Activated T-helper 17 cell treated with anti-CD3 and anti-CD28 coated beads, Interleukin-2, amount 50 U/mL, for 72 hours (primary cell): Measurements from ENCODE around the gene TARM1. TPM values are rescaled to one million over a fixed set of nuclear protein-coding genes. Genes with fewer than 3 reads are reported as not detected.

Source experiments
- ATAC-seq: fragments of 150-1000 bp; cut with Tn5 transposase; replicated peaks from 2 replicates; pipeline ENCODE4 v1.10.0; 2021; ENCODE audit warnings: mild to moderate bottlenecking, moderate library complexity
- H3K27ac Mint-ChIP-seq: one replicate; pipeline ENCODE4 v1.8.0; 2022; ENCODE audit warnings: mixed read lengths
- H3K27me3 Mint-ChIP-seq: one replicate; pipeline ENCODE4 v1.8.0; 2022; ENCODE audit warnings: mixed read lengths
- H3K36me3 Mint-ChIP-seq: one replicate; pipeline ENCODE4 v1.8.0; 2022; ENCODE audit warnings: low read depth, mild to moderate bottlenecking, mixed read lengths
- H3K4me1 Mint-ChIP-seq: one replicate; pipeline ENCODE4 v1.8.0; 2022; ENCODE audit warnings: mixed read lengths
- H3K4me3 Mint-ChIP-seq: one replicate; pipeline ENCODE4 v1.8.0; 2022; ENCODE audit warnings: mild to moderate bottlenecking, mixed read lengths
- H3K9me3 Mint-ChIP-seq: one replicate; pipeline ENCODE4 v1.8.0; 2022; ENCODE audit warnings: mixed read lengths
- total RNA-seq, 2 donors: library from RNA; stranded (reverse); gene quantifications; one replicate each; pipeline ENCODE4 v1.2.3, GENCODE V29; 2022

Gene TARM1
- not detected for total RNA-seq

DNA sequence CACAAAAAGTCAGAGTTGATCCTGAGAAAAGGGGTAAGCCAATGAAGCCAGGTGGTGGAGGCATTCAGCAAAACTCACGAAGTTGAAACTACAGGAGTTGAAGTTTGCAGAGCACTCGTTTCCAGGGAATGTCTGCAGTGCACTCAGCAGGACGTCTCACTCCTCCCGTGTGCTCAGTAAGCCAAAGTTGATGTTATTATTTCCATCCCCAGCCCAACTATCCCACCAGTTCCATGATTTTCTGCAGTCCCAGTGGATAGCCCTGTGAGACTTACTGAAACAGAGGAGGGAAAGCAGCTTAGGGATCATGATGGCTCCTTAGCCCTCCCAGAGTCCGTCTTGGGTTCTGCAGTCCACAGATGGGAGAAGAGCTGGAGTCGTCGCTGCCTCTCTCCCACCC lies at the start of gene TARM1:
TSS of gene TARM1 (minus strand) at position 334 of the 400 bp plus-strand sequence. CDS start at position 309, 25 bp downstream.
- peaks cover 2% of the 10 kb centered on the region for H3K27me3 Mint-ChIP-seq
- H3K9me3 Mint-ChIP-seq: no peaks in the 10 kb centered on the region
- H3K4me3 Mint-ChIP-seq: no peak within 1 kb of the TSS
- H3K4me1 Mint-ChIP-seq: no peaks in the 10 kb centered on the region
- H3K27ac Mint-ChIP-seq: no peak within 1 kb of the TSS
- no peaks in the 10 kb centered on the region for H3K36me3 Mint-ChIP-seq
- ATAC-seq: no peak

DNA sequence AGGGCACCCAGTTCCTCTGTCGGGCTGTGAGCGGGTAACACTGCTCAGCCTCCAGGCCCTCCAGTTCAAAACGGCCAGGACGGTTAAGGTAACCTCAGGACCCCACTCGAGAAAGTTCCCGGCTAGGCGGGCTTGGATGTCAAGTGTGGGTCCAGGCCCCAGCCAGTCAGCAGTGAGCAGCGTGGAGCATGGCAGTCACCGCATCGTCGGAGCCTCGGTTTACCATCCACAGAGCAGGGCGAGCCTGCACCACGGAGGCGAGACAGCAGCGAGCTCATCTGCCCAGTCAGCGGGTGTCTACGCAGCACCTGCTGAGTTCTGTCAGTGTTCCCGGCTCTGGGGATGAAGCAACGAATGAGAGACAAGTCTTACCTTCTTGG lies 48.4 kb upstream of the TARM1 start:
- Mint-ChIP-seq H3K4me1 (no peaks in the 10 kb centered on the region), H3K36me3 (peaks cover 67% of the 10 kb centered on the region), H3K4me3 (no peak overlapping the region), H3K27me3 (no peaks in the 10 kb centered on the region), H3K9me3 (no peaks in the 10 kb centered on the region), H3K27ac (no peak overlapping the region)
- no peak for ATAC-seq

DNA sequence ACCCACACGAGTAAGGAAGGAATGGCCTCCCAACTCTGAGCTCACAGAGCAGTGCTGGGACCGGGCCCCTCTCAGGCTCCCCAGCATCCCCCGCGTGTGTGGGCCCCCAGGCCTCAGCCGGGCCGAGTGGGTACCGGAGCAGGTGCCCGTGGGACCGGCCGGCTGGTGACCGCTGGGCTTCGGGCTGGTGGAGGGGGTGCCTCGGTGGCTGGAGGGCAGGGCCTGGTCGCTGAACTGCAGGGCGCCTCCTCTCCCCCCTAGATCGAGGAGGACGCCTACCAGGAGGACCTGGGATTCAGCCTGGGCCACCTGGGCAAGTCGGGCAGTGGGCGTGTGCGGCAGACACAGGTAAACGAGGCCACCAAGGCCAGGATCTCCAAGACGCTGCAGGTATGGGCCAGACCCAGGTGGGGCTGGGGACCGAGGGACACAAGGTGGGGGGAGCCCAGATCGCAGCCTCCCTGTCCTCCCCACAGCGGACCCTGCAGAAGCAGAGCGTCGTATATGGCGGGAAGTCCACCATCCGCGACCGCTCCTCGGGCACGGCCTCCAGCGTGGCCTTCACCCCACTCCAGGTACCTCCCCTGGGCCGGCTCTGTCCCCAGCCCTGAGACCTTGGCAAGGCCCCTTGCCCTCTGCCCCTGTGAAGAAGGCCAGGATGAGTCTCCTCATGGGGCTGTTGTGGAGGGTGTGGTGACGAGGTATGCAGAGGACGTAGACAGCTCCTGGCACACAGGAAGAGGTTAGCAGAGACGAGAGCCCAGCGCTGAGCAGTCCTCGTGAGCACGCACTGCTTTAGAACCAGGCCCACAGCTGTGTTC lies 47.8 kb upstream of the TARM1 start:
- Mint-ChIP-seq H3K9me3 (no peaks in the 10 kb centered on the region), H3K27me3 (no peaks in the 10 kb centered on the region), H3K4me3 (no peak overlapping the region), H3K36me3 (peaks cover 73% of the 10 kb centered on the region), H3K27ac (no peak overlapping the region), H3K4me1 (no peaks in the 10 kb centered on the region)
- no peak for ATAC-seq

DNA sequence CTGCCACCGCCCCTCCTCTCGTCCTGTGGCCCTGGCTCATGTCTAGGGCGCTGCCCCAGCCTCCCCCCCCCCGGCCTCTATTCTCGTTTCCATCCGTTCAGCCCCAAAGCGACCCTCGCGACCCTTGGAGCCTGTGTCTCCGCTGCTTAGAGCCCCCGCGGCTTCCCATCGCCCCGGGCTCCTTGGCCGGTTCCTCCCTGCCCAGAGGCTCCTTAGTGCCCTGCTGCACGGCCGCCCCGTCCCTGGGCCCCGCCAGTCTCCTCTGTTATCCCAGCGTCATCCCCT lies 47.2 kb upstream of the TARM1 start:
- Mint-ChIP-seq H3K4me1 (no peaks in the 10 kb centered on the region), H3K27ac (no peak overlapping the region), H3K27me3 (no peaks in the 10 kb centered on the region), H3K4me3 (no peak overlapping the region), H3K36me3 (peaks cover 79% of the 10 kb centered on the region), H3K9me3 (no peaks in the 10 kb centered on the region)
- no peak for ATAC-seq

DNA sequence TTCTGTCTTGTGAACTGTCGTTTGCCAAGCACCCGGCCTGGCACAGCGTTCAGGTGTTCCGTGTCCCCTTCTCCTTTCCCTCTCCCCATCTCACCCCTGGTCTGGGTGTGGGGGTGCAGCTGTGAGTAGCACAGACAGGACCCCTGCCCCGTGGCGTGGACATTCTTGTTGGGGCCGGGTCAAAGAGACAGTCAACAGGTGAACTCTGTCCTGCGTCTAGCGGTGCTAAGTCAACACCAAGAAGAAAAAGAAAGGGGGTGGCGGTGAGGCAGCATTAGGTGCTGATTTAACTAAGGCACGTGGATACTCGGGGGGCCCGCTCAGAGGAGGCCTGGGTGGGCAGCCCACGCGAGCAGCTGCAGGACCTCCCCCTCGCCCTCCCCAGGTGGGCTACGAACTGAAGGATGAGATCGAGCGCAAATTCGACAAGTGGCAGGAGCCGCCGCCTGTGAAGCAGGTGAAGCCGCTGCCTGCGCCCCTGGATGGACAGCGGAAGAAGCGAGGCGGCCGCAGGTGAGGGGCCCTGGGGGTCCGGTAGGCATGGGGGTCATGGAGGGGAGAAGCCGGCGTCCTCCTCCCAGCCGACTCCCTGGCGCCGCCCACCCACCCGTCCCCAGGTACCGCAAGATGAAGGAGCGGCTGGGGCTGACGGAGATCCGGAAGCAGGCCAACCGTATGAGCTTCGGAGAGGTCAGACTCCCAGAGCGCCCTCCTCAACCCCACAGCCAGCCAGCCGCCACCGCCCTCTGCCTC lies 46.7 kb upstream of the TARM1 start:
- Mint-ChIP-seq H3K4me1 (no peaks in the 10 kb centered on the region), H3K27me3 (no peaks in the 10 kb centered on the region), H3K4me3 (no peak overlapping the region), H3K9me3 (no peaks in the 10 kb centered on the region), H3K36me3 (peaks cover 84% of the 10 kb centered on the region), H3K27ac (no peak overlapping the region)
- no peak for ATAC-seq

DNA sequence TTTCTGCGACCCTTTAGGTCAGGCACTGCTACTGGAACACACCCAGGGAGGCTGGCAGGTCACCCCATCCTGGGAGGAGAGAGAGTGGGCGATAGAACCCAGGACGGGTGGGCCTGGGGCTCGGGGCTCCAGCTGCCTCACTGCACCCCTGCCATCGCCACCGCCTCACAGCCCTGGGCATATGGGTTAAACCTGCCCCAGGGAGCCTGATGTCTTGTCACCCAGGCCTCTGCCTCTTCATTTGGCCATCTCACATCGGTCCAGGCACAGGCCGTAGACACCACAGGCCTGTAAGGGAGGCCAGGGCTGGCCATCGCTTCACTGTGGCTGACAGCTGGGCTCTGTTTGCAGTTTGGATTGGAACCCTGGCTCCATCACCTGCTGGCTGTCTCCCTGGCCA lies 44.5 kb upstream of the TARM1 start:
- no peak overlapping the region for H3K27ac Mint-ChIP-seq
- no peak overlapping the region for H3K4me3 Mint-ChIP-seq
- H3K27me3 Mint-ChIP-seq: no peaks in the 10 kb centered on the region
- peaks cover 93% of the 10 kb centered on the region for H3K36me3 Mint-ChIP-seq
- H3K4me1 Mint-ChIP-seq: no peaks in the 10 kb centered on the region
- no peak for ATAC-seq
- no peaks in the 10 kb centered on the region for H3K9me3 Mint-ChIP-seq

DNA sequence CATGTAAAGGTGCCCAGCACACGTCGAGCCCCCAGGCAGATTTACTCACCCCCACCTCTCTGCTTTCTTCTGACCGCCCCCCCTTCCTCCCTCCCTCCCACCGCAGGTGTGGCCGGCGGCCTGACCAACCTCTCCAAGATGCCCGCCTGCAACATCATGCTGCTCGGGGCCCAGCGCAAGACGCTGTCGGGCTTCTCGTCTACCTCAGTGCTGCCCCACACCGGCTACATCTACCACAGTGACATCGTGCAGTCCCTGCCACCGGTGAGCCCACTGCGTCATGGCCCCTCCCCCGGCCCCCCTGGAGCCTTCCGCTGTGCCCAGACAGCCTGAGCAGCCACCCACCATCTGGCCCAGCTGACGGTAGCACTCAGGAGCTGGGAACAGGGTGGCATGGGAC lies 43.2 kb upstream of the TARM1 start:
- H3K27me3 Mint-ChIP-seq: no peaks in the 10 kb centered on the region
- H3K36me3 Mint-ChIP-seq: peaks cover 97% of the 10 kb centered on the region
- no peaks in the 10 kb centered on the region for H3K9me3 Mint-ChIP-seq
- H3K4me3 Mint-ChIP-seq: no peak overlapping the region
- H3K27ac Mint-ChIP-seq: no peak overlapping the region
- no peaks in the 10 kb centered on the region for H3K4me1 Mint-ChIP-seq
- ATAC-seq: no peak

DNA sequence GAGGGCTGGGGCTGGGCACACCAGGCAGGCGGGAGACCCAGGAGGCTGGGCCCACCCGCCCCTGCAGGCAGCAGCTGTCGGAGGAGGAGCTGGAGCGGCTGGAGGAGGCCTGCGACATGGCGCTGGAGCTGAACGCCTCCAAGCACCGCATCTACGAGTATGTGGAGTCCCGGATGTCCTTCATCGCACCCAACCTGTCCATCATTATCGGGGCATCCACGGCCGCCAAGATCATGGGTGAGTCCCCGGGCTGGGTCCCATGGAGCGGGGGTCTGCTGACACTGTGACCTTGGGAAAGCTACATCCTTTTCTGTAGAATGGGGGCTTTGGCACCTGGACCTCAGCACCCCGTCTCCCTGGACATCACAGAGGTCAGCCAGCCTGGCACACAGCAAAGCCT lies 42.5 kb upstream of the TARM1 start:
- no peak overlapping the region for H3K4me3 Mint-ChIP-seq
- H3K27ac Mint-ChIP-seq: no peak overlapping the region
- no peak for ATAC-seq
- peaks cover 95% of the 10 kb centered on the region for H3K36me3 Mint-ChIP-seq
- no peaks in the 10 kb centered on the region for H3K9me3 Mint-ChIP-seq
- no peaks in the 10 kb centered on the region for H3K4me1 Mint-ChIP-seq
- H3K27me3 Mint-ChIP-seq: no peaks in the 10 kb centered on the region

DNA sequence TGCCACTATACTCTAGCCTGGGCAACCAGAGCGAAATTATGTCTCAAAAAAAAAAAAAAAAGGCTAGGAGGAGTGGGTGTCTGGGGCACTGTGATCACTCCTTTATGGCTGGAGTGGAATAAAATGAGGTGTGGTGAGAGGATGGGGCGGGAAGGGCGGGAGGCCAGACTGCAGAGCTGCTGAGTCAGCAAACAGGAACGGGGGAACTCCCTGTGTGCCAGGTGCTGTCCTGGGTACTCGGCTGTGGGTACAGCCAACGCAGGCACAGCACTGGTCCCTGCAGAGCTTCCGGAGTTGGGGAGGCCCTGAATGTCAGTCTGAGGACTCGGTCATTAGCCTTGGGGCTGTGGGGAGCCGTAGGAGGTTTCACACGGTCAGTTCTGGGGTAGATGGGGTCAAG lies 40.1 kb upstream of the TARM1 start:
- peaks cover 84% of the 10 kb centered on the region for H3K36me3 Mint-ChIP-seq
- no peaks in the 10 kb centered on the region for H3K9me3 Mint-ChIP-seq
- H3K27ac Mint-ChIP-seq: no peak overlapping the region
- H3K4me3 Mint-ChIP-seq: no peak overlapping the region
- H3K27me3 Mint-ChIP-seq: no peaks in the 10 kb centered on the region
- ATAC-seq: no peak
- peaks cover 8% of the 10 kb centered on the region for H3K4me1 Mint-ChIP-seq

DNA sequence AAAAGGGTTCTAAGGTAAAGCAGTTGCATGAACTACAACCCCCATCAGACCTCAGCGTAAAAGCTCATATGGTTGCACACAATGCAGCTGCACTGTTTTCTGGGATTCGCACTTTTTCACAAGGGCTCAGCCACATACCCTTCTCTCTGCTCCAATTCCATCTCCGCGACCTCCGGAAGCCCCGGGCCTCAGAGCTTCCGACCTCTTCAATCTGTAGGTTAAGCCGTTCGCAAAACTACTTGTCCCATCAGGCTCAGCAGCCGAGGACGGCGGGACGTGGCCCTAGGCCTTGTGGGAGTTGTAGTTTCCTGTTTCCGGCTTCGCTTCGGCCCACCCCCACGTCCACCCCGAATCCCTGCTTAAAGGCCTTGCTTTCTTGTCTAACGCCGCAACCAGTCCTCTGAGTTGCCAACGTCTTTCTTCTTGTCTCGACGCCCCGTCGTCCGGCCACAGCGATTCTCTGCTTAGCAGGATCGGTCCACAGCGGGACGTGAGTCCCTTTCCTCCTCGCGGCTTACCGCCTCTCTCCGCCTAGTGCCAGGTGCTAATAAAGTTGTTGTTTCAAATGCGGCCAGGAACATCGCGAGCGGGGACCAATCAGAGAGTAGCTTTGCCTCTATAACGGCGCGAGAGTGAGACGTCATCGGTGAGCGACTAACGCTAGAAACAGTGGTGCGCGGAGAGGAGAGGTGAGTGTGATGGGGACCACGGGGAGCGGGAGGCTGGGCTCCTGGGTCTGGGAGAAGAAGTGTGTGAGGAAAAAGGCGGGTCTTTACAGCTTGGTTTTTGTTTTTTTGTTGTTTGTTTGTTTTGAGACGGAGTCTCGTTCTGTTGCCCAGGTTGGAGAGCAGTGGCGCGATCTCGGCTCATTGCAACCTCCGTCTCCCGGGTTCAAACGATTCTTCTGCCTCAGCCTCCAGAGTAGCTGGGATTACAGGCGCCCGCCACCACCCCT lies 34.2 kb upstream of the TARM1 start, which contains the start of the genes PRPF31 and TFPT:
TSS of gene PRPF31 (plus strand) at position 646 of the 955 bp plus-strand sequence. CDS start 2,525 bp downstream, outside the sequence.
TSS of gene TFPT (minus strand) at position 549 of the 955 bp plus-strand sequence. CDS start at position 161, 388 bp downstream.
- Mint-ChIP-seq H3K4me1 (peaks cover 18% of the 10 kb centered on the region), H3K9me3 (no peaks in the 10 kb centered on the region), H3K27ac (peak within 1 kb of the TSS; percentile 94), H3K27me3 (no peaks in the 10 kb centered on the region), H3K36me3 (peaks cover 80% of the 10 kb centered on the region), H3K4me3 (peak within 1 kb of the TSS; percentile 91)
- peak; percentile 96 for ATAC-seq

DNA sequence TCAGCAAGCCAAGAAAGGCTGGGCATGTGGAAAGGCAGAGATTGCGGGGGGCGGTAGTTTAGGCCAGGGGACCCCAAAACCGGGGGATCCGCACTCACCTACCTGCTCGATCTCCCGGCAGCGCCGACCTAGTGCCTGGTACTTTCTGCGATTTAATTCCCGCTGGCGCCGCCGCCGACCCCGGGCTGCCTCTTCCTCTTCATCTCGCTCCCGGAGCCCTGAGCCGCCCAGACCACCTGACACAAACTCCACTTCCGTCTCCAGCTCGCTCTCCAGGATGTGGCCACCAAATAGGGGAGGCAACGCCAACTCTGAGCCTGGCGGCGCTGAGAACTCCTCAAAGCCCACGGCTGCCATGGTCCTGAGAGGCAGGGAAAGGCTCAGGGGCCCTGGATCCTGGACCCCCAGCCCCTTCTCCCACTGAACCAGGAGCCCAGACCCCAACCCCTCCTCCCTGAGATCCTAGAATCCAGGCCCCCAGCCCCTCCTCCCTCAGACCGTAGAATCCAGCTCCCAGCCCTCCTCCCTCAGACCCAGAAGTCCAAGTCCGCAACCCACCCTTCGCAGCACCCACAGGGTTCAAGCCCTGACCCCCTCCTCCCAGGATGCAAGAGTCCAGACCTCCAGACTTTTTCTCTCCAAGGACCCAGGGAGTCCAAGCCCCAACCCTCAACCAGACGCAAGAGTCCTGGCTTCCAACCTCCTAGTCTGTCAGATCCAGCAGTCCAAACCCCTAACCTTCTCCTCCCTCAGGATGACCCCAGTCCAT lies 33.4 kb upstream of the TARM1 start:
- Mint-ChIP-seq H3K27me3 (no peaks in the 10 kb centered on the region), H3K9me3 (no peaks in the 10 kb centered on the region), H3K27ac (peak overlapping the region; percentile 94), H3K4me1 (peaks cover 18% of the 10 kb centered on the region), H3K4me3 (peak overlapping the region; percentile 91), H3K36me3 (peaks cover 80% of the 10 kb centered on the region)
- ATAC-seq: peak; percentile 38

DNA sequence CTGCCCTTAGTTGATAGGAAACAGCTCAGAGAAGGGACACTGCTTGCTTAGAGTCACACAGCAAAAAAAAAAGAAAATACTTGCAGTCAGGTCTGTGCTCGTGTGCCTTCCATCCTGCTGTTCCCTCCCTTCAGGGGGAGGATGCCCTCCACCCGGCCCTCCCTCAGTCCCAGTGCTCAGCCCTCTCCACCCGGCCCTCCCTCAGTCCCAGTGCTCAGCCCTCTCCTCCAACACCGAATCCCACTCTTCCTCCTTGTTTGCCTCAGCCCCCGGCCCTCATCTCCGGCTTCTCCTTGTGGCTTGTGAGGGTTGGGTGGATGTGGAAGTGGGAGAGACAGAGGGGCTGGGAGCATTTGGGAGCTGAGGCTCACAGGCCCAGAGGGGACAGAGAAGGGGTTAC lies 28.5 kb upstream of the TARM1 start:
- Mint-ChIP-seq H3K27ac (no peak overlapping the region), H3K36me3 (peaks cover 95% of the 10 kb centered on the region), H3K4me1 (peaks cover 10% of the 10 kb centered on the region), H3K9me3 (no peaks in the 10 kb centered on the region), H3K27me3 (no peaks in the 10 kb centered on the region), H3K4me3 (no peak overlapping the region)
- ATAC-seq: no peak

DNA sequence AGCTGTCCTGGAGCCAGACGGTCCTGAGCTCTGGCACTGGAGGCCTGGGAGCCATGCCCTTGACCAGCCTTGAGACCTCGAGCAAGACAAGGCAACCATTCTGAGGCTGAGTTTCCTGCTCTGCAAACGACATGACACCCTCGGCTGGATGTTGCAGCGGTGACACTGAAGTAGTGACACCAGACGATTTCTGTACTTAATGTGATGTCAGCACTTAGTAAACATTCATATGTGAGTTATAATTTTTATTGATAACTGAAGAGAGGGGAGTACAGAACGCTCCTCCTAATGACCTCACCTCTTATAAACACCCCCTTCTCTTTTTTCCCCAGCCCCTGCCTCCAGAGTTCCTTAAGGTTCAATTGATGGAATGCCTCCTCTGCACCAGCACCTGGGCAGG lies 27.3 kb upstream of the TARM1 start:
- Mint-ChIP-seq H3K4me3 (no peak overlapping the region), H3K4me1 (peaks cover 10% of the 10 kb centered on the region), H3K27ac (no peak overlapping the region), H3K9me3 (no peaks in the 10 kb centered on the region), H3K36me3 (peaks cover 83% of the 10 kb centered on the region), H3K27me3 (no peaks in the 10 kb centered on the region)
- no peak for ATAC-seq
